ENCODE data around the gene SARM1.
A peak's percentile ranks its signal among the peaks of the same experiment; 100 is the strongest.

- TF ChIP-seq POLR2A (IDR thresholded peaks at IDR 0.05) (no peak), CTCF (IDR thresholded peaks at IDR 0.05) (peak in 1 of 6 experiments; percentile 34)
Observed at GRCh38 chr17:28381141-28381825, 9.8 kb downstream of the SARM1 start.

Data from thyroid gland (tissue), 4 donors.